AG09309 (cell line): ENCODE measurements around the gene GJB4.

Source experiments
- DNase-seq: peaks from one replicate; pipeline ENCODE4 v3.0.0-alpha.2; 2010; ENCODE audit warnings: low read depth
- H3K4me3 ChIP-seq: 2 replicates; pipeline ENCODE4 v1.5.1; 2011; ENCODE audit warnings: mild to moderate bottlenecking, low read depth, low read length, moderate library complexity; ENCODE audit not compliant: control insufficient read depth
- CTCF ChIP-seq: IDR thresholded peaks from 2 replicates; pipeline ENCODE4 v1.5.1; 2011; ENCODE audit warnings: mild to moderate bottlenecking, low read depth, low read length, inconsistent platforms; ENCODE audit not compliant: insufficient read depth, control insufficient read depth; ENCODE audit errors: missing control alignments

GJB4 gene

GRCh38 chr1:34785875-34786470 is 26.4 kb downstream of the GJB4 start:
- no peak overlapping the region for H3K4me3 ChIP-seq
- DNase-seq, result no peak
- no peak for TF ChIP-seq CTCF

GRCh38 chr1:34786521-34787325 is 27.2 kb downstream of the GJB4 start:
- peak; percentile 35 for DNase-seq
- H3K4me3 ChIP-seq, result no peak overlapping the region
- peak; percentile 92 for TF ChIP-seq CTCF

DNA sequence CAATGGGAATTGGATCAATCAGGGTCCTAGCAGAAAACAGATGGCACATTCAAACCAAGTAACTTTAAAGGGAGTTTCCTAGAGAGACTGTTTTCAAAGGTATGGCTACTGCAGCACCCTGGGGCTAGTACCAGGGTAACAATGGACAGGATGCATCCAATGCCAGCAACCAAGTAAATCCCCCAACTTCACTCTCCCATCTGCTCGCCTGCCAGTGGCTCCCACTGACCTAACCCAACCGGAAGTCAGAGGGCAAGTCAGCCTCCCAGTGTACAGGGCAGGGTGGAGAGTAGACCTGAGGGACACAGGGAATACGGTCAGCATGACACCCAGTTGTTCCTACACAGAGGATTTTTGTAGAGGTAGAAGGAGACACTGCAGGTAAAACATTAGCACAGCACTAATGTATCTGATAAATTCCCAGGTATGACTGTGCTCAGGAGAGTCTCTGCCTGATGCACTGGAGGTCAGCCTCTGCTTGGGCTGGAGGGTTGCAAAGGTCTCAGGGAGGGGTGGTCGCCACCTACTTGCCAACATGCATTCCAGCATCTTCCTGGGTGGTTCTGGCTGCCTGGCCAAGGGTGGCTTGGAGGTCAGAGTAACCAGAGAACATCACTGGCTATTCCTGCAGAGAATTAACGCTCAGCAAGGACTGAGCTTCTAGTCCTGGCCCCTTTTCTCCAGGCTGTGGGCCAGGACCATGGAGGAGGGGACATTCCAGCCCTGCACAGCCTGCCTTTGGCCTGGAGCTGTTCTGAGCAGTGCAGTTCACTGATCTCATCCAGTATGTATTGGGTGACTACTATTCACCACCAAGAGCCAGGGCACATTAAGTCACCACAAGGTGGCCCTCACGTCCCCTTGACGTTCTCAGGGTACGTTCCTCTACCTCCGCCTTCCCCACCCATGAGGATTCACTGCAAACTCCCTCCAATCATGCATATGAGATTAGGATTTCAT is 28.2 kb downstream of the GJB4 start:
- peak; percentile 15 for TF ChIP-seq CTCF
- H3K4me3 ChIP-seq, result no peak overlapping the region
- no peak for DNase-seq

- no peak for TF ChIP-seq CTCF
- DNase-seq, result no peak
- no peak overlapping the region for H3K4me3 ChIP-seq
Measured at GRCh38 chr1:34790985-34791384, 31.4 kb downstream of the GJB4 start.

GRCh38 chr1:34792424-34792823 is 32.9 kb downstream of the GJB4 start:
- no peak for DNase-seq
- no peak overlapping the region for H3K4me3 ChIP-seq
- TF ChIP-seq CTCF, result no peak
